H1 (cell line): Measurements from ENCODE around the gene FMO5.

Source experiments
- ATF2 ChIP-seq: IDR thresholded peaks from 2 replicates; pipeline ENCODE4 v1.6.1; 2012; ENCODE audit warnings: low read length, inconsistent platforms
- BRCA1 ChIP-seq: IDR thresholded peaks from 2 replicates; pipeline ENCODE4 v1.6.1; 2012; ENCODE audit warnings: low read depth, low read length, improper control_type of control experiment
- CHD2 ChIP-seq: IDR thresholded peaks from 2 replicates; pipeline ENCODE4 v1.6.1; 2012; ENCODE audit warnings: low read length, improper control_type of control experiment
- CTCF ChIP-seq, 3 experiments: IDR thresholded peaks; 1 replicate in 2 of 3; 2 replicates in 1 of 3; pipeline versions ENCODE4 v1.5.1 to v1.6.1; 2011; ENCODE audit warnings: low read length in 3 of 3, mild to moderate bottlenecking in 3 of 3, inconsistent platforms in 2 of 3, low read depth in 1 of 3, moderate library complexity in 1 of 3; ENCODE audit not compliant: insufficient read depth in 1 of 3; ENCODE audit errors: control extremely low read depth in 1 of 3
- EZH2 ChIP-seq: fragments of 200-600 bp; sonication (generic); IDR thresholded peaks from 2 replicates; pipeline ENCODE4 v1.7.1; 2012; ENCODE audit warnings: low read depth, mild to moderate bottlenecking, moderate library complexity, low read length, inconsistent platforms; ENCODE audit not compliant: severe bottlenecking
- GTF2F1 ChIP-seq: IDR thresholded peaks from 2 replicates; pipeline ENCODE4 v1.6.1; 2012; ENCODE audit warnings: low read depth, low read length, improper control_type of control experiment, borderline replicate concordance
- NRF1 ChIP-seq: IDR thresholded peaks from 2 replicates; pipeline ENCODE4 v1.6.1; 2011; ENCODE audit warnings: mild to moderate bottlenecking, low read depth, low read length, improper control_type of control experiment
- POLR2A ChIP-seq, 2 experiments: IDR thresholded peaks; 1 replicate in 1 of 2; 2 replicates in 1 of 2; pipeline ENCODE4 v1.6.1; 2011; ENCODE audit warnings: low read depth in 2 of 2, low read length in 2 of 2, mild to moderate bottlenecking in 2 of 2; ENCODE audit errors: control extremely low read depth in 1 of 2
- POLR2AphosphoS5 ChIP-seq: IDR thresholded peaks from 2 replicates; pipeline ENCODE4 v1.6.1; 2011; ENCODE audit warnings: low read depth, low read length
- RAD21 ChIP-seq, 2 experiments: IDR thresholded peaks in 1 of 2; conservative IDR thresholded peaks in 1 of 2; 2 replicates each; pipeline ENCODE4 v1.6.1; 2011; ENCODE audit warnings: low read depth in 2 of 2, low read length in 2 of 2, improper control_type of control experiment in 1 of 2, inconsistent platforms in 1 of 2, mild to moderate bottlenecking in 1 of 2, moderate library complexity in 1 of 2
- SP1 ChIP-seq: IDR thresholded peaks from 2 replicates; pipeline ENCODE4 v1.6.1; 2011; ENCODE audit warnings: low read depth, low read length
- SRF ChIP-seq: IDR thresholded peaks from 2 replicates; pipeline ENCODE4 v1.6.1; 2011; ENCODE audit warnings: mild to moderate bottlenecking, low read depth, low read length, moderate library complexity
- ZNF274 ChIP-seq: IDR thresholded peaks from 2 replicates; pipeline ENCODE4 v1.7.0; 2012; ENCODE audit warnings: low read length, borderline replicate concordance; ENCODE audit errors: extremely low read depth
- TF ChIP-seq, protein P1 (sequence below): IDR thresholded peaks from 2 replicates; pipeline ENCODE4 v1.6.1; 2012; ENCODE audit warnings: inconsistent platforms

GRCh38 chr1:147214325-147214724 is 10.8 kb downstream of the FMO5 start:
- TF ChIP-seq BRCA1 (no peak), POLR2A (IDR thresholded peaks at IDR 0.05; ENCODE audit: control extremely low read depth in 1 of 2, low read depth in 2 of 2, low read length in 2 of 2) (no peak), SP1 (no peak), CTCF (IDR thresholded peaks at IDR 0.05; ENCODE audit: control extremely low read depth in 1 of 3, insufficient read depth in 1 of 3, low read depth in 1 of 3, low read length in 3 of 3) (no peak), RAD21 (IDR thresholded peaks at IDR 0.05 in 1 of 2, conservative IDR thresholded peaks at IDR 0.05 in 1 of 2; ENCODE audit: low read depth in 2 of 2, low read length in 2 of 2) (no peak), ATF2 (no peak), GTF2F1 (no peak), ZNF274 (no peak), NRF1 (no peak), EZH2 (no peak), CHD2 (no peak), SRF (no peak), POLR2AphosphoS5 (no peak)
- TF ChIP-seq, protein P1, sequence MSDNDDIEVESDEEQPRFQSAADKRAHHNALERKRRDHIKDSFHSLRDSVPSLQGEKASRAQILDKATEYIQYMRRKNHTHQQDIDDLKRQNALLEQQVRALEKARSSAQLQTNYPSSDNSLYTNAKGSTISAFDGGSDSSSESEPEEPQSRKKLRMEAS: no peak
